T-helper 1 cell treated with Interleukin-12 subunit alpha and Interleukin-12 subunit beta and Interleukin-4 antibody, amounts not matched to agents 30 ng/mL and 1 ng/mL, for 36 hours (primary cell): ENCODE data around the gene RNF114. TPM values are rescaled to one million over a fixed set of nuclear protein-coding genes. Genes with fewer than 3 reads are reported as not detected.

Source experiments
- intact Hi-C: fragments of 100-400 bp; cut with micrococcal nuclease; formaldehyde crosslinking; loops from one replicate; pipeline ENCODE4 v1.15.1; 2024
- total RNA-seq: library from RNA; stranded (reverse); gene quantifications from 2 replicates; pipeline ENCODE4 v1.2.3, GENCODE V29; 2022

Gene RNF114
- total RNA-seq, 1 donor from 2014 or later = 58.3 TPM

GRCh38 chr20:49901588-49901987 is 34.6 kb upstream of the RNF114 start:
- intact Hi-C loops = no loop called here

GRCh38 chr20:49904440-49905214 is 31.6 kb upstream of the RNF114 start:
- intact Hi-C loops = no loop called here

- intact Hi-C loops = no loop called here
Measured at GRCh38 chr20:49905415-49906091, 30.6 kb upstream of the RNF114 start.

GRCh38 chr20:49906101-49906604 is 30.0 kb upstream of the RNF114 start:
- intact Hi-C loops = no loop called here

- intact Hi-C loops = no loop called here
Measured at GRCh38 chr20:49906615-49907154, 29.5 kb upstream of the RNF114 start.

- intact Hi-C loops = no loop called here
Measured at GRCh38 chr20:49907405-49908257, 28.6 kb upstream of the RNF114 start.

GRCh38 chr20:49908258-49908565 is 28.0 kb upstream of the RNF114 start:
- intact Hi-C loops = no loop called here

- intact Hi-C loops = loop anchor here (10.0 kb wide), 1 partner anchor 1025 kb away; the partner anchor contains the start of gene ADNP
Measured at GRCh38 chr20:49909499-49910339, 26.5 kb upstream of the RNF114 start.

GRCh38 chr20:49910340-49910706 is 25.9 kb upstream of the RNF114 start:
- intact Hi-C loops = loop anchor here (10.0 kb wide), 1 partner anchor 1024 kb away; the partner anchor contains the start of gene ADNP

GRCh38 chr20:49913399-49914047 is 22.7 kb upstream of the RNF114 start:
- intact Hi-C loops = loop anchor here (2.0 to 10.0 kb wide), 3 partner anchors 101 to 1021 kb away; partner anchors contain the start of genes ADNP, PEDS1 and SLC9A8

GRCh38 chr20:49914310-49915117 is 21.7 kb upstream of the RNF114 start:
- intact Hi-C loops = loop anchor here (1.0 to 10.0 kb wide), 7 partner anchors 14 to 1020 kb away; partner anchors contain the start of genes ADNP, PEDS1, RNF114 and SLC9A8

- intact Hi-C loops = loop anchor here (1.0 to 10.0 kb wide), 7 partner anchors 13 to 1020 kb away; partner anchors contain the start of genes ADNP, PEDS1, RNF114 and SLC9A8
Measured at GRCh38 chr20:49915118-49915379, 21.1 kb upstream of the RNF114 start.

GRCh38 chr20:49915380-49916145 is 20.6 kb upstream of the RNF114 start, which contains the start of gene SPATA2:
SPATA2 (minus strand) TSS chr20:49915529; CDS start chr20:49908490, 7,039 bp downstream.
- intact Hi-C loops = loop anchor here (1.0 to 10.0 kb wide), 7 partner anchors 13 to 1019 kb away; partner anchors contain the start of genes ADNP, PEDS1, RNF114 and SLC9A8

- intact Hi-C loops = loop anchor here (10.0 kb wide), 1 partner anchor 1018 kb away; the partner anchor contains the start of gene ADNP
Measured at GRCh38 chr20:49916146-49917002, 19.8 kb upstream of the RNF114 start.

- intact Hi-C loops = loop anchor here (10.0 kb wide), 1 partner anchor 1016 kb away; the partner anchor contains the start of gene ADNP
Measured at GRCh38 chr20:49918446-49918845, 17.8 kb upstream of the RNF114 start.

GRCh38 chr20:49919009-49919408 is 17.2 kb upstream of the RNF114 start:
- intact Hi-C loops = loop anchor here (10.0 kb wide), 1 partner anchor 1016 kb away; the partner anchor contains the start of gene ADNP

GRCh38 chr20:49919461-49919860 is 16.7 kb upstream of the RNF114 start:
- intact Hi-C loops = loop anchor here (10.0 kb wide), 1 partner anchor 1015 kb away; the partner anchor contains the start of gene ADNP
